PC-9 (cell line): ENCODE results near the gene ERCC6L2. TPM values are rescaled to one million over a fixed set of nuclear protein-coding genes. Genes with fewer than 3 reads are reported as not detected.

Experiments
- BruUV-seq: library from RNA; stranded (reverse); fragments of 400-500 nt; replicated peaks from 2 replicates; lab custom pipeline; 2021; lab: Mats Ljungman, UMichigan
- CTCF ChIA-PET: fragments of 300-600 bp; sonication (Branson Sonifier 250); formaldehyde crosslinking; loops from one replicate; lab custom pipeline; 2022; ENCODE audit warnings: antibody characterized with exemption; lab: Charles Lee
- POLR2A ChIA-PET: fragments of 300-600 bp; sonication (Branson Sonifier 250); formaldehyde crosslinking; loops from one replicate; lab custom pipeline; 2022; ENCODE audit warnings: antibody characterized with exemption; ENCODE audit not compliant: unreplicated experiment; lab: Charles Lee
- DNase-seq, 2 experiments: peaks; one replicate each; pipeline versions ENCODE4 v3.0.0 to v3.0.0-alpha.2; 2015 to 2022; ENCODE audit warnings: mixed read lengths in 1 of 2
- H2AFZ ChIP-seq: fragments of 200-600 bp; sonication (generic); 2 replicates; pipeline ENCODE4 v1.8.1; 2017; ENCODE audit warnings: antibody characterized with exemption
- H3F3A ChIP-seq: fragments of 200-600 bp; sonication (generic); 2 replicates; pipeline ENCODE4 v1.8.1; 2017; ENCODE audit warnings: antibody characterized with exemption, mild to moderate bottlenecking, low read depth; ENCODE audit not compliant: insufficient read depth
- H3K27ac ChIP-seq: fragments of 200-600 bp; sonication (generic); 2 replicates; pipeline ENCODE4 v1.6.1; 2016; ENCODE audit warnings: mixed run types
- H3K27me3 ChIP-seq: fragments of 200-600 bp; sonication (generic); 2 replicates; pipeline ENCODE4 v1.6.1; 2016; ENCODE audit warnings: low read depth, mixed run types; ENCODE audit not compliant: insufficient read depth
- H3K36me3 ChIP-seq: fragments of 200-600 bp; sonication (generic); 2 replicates; pipeline ENCODE4 v1.6.1; 2016; ENCODE audit warnings: low read depth, mixed run types
- H3K4me1 ChIP-seq: fragments of 200-600 bp; sonication (generic); replicated peaks from 2 replicates; pipeline ENCODE4 v1.6.1; 2016; ENCODE audit warnings: mixed run types; ENCODE audit not compliant: insufficient read depth
- H3K4me2 ChIP-seq: fragments of 200-600 bp; sonication (generic); 2 replicates; pipeline ENCODE4 v1.6.1; 2017; ENCODE audit warnings: mixed run types
- H3K4me3 ChIP-seq: fragments of 200-600 bp; sonication (generic); 2 replicates; pipeline ENCODE4 v1.6.1; 2016; ENCODE audit warnings: mixed run types
- H3K79me2 ChIP-seq: fragments of 200-600 bp; sonication (generic); 2 replicates; pipeline ENCODE4 v1.6.1; 2017; ENCODE audit warnings: low read depth, mixed run types
- H3K9me2 ChIP-seq: fragments of 200-600 bp; sonication (generic); 2 replicates; pipeline ENCODE4 v1.8.1; 2017; ENCODE audit warnings: mild to moderate bottlenecking; ENCODE audit not compliant: insufficient read depth
- H3K9me3 ChIP-seq: fragments of 200-600 bp; sonication (generic); 2 replicates; pipeline ENCODE4 v1.8.1; 2016; ENCODE audit warnings: low read depth; ENCODE audit not compliant: insufficient read depth
- H4K20me1 ChIP-seq: fragments of 200-600 bp; sonication (generic); 2 replicates; pipeline ENCODE4 v1.8.1; 2017; ENCODE audit not compliant: insufficient read depth
- CTCF ChIP-seq: fragments of 200-600 bp; sonication (generic); conservative IDR thresholded peaks from 2 replicates; pipeline ENCODE4 v1.6.1; 2017; ENCODE audit warnings: mixed run types, antibody characterized with exemption, mild to moderate bottlenecking, moderate library complexity
- EZH2 ChIP-seq: fragments of 200-600 bp; sonication (generic); IDR thresholded peaks from 2 replicates; pipeline ENCODE4 v1.8.0; 2017; ENCODE audit warnings: antibody characterized with exemption, low read depth
- intact Hi-C: fragments of 100-400 bp; cut with micrococcal nuclease; formaldehyde crosslinking; loops from one replicate; pipeline ENCODE4 v1.10.0; 2022; ENCODE audit not compliant: unreplicated experiment
- total RNA-seq: library from RNA; stranded (reverse); gene quantifications from 2 replicates; pipeline ENCODE4 v1.2.3, GENCODE V29; 2021

The ERCC6L2 gene
- total RNA-seq, 1 experiment from 2014 or later: 41.4 TPM

- H3K36me3 ChIP-seq: no peaks in the 10 kb centered on the region
- H3K4me2 ChIP-seq: no peak overlapping the region
- H3K27me3 ChIP-seq: no peaks in the 10 kb centered on the region
- CTCF ChIA-PET: interaction anchor here (0.6 kb wide), 1 partner anchor 132 kb away, joined by 6 read pairs; no protein-coding TSS in a partner anchor
- no peaks in the 10 kb centered on the region for H4K20me1 ChIP-seq
- no peaks in the 10 kb centered on the region for H3K4me1 ChIP-seq
- POLR2A ChIA-PET: interaction anchor here (0.6 kb wide), 1 partner anchor 98 kb away, joined by 9 read pairs; no protein-coding TSS in a partner anchor
- intact Hi-C loops: loop anchor here (1.0 kb wide), 1 partner anchor 47 kb away; no protein-coding TSS in a partner anchor
- H3K9me2 ChIP-seq: no peaks in the 10 kb centered on the region
- no TSS peak for BruUV-seq
- no peak overlapping the region for H3K27ac ChIP-seq
- H2AFZ ChIP-seq: no peak overlapping the region
- DNase-seq: no peak
- no peaks in the 10 kb centered on the region for H3K79me2 ChIP-seq
- no peak overlapping the region for H3K4me3 ChIP-seq
- TF ChIP-seq CTCF (no peak), EZH2 (no peak)
- H3K9me3 ChIP-seq: no peaks in the 10 kb centered on the region
- H3F3A ChIP-seq: no peaks in the 10 kb centered on the region
Measured at GRCh38 chr9:95840074-95840473, 35.4 kb upstream of the ERCC6L2 start.

- no peaks in the 10 kb centered on the region for H3K27me3 ChIP-seq
- H3K4me1 ChIP-seq: no peaks in the 10 kb centered on the region
- H3K9me2 ChIP-seq: no peaks in the 10 kb centered on the region
- no peak overlapping the region for H3K4me3 ChIP-seq
- H3K4me2 ChIP-seq: no peak overlapping the region
- H2AFZ ChIP-seq: no peak overlapping the region
- no peaks in the 10 kb centered on the region for H4K20me1 ChIP-seq
- no peak for TF ChIP-seq EZH2
- intact Hi-C loops: no loop called here
- H3K9me3 ChIP-seq: no peaks in the 10 kb centered on the region
- H3K27ac ChIP-seq: no peak overlapping the region
- ChIA-PET POLR2A (no interaction called here), CTCF (no interaction called here)
- no peaks in the 10 kb centered on the region for H3F3A ChIP-seq
- H3K79me2 ChIP-seq: no peaks in the 10 kb centered on the region
- H3K36me3 ChIP-seq: no peaks in the 10 kb centered on the region
- no TSS peak for BruUV-seq
- DNase-seq: no peak
Measured at GRCh38 chr9:95841377-95841776, 34.1 kb upstream of the ERCC6L2 start.

GRCh38 chr9:95845751-95846150, 29.7 kb upstream of the ERCC6L2 start:
- no peak for TF ChIP-seq CTCF
- TF ChIP-seq EZH2: no peak
- DNase-seq: no peak
- H3F3A ChIP-seq: no peaks in the 10 kb centered on the region
- ChIA-PET POLR2A (no interaction called here), CTCF (no interaction called here)
- no TSS peak for BruUV-seq
- H3K79me2 ChIP-seq: no peaks in the 10 kb centered on the region
- no peak overlapping the region for H3K4me3 ChIP-seq
- intact Hi-C loops: no loop called here
- no peak overlapping the region for H3K4me2 ChIP-seq
- H2AFZ ChIP-seq: no peak overlapping the region
- no peaks in the 10 kb centered on the region for H3K36me3 ChIP-seq
- no peak overlapping the region for H3K27ac ChIP-seq
- H3K27me3 ChIP-seq: no peaks in the 10 kb centered on the region
- no peaks in the 10 kb centered on the region for H3K9me2 ChIP-seq
- no peaks in the 10 kb centered on the region for H3K9me3 ChIP-seq
- no peaks in the 10 kb centered on the region for H3K4me1 ChIP-seq
- H4K20me1 ChIP-seq: no peaks in the 10 kb centered on the region

GRCh38 chr9:95848764-95849163, 26.7 kb upstream of the ERCC6L2 start:
- ChIA-PET CTCF (no interaction called here), POLR2A (no interaction called here)
- no peaks in the 10 kb centered on the region for H3K36me3 ChIP-seq
- no peak overlapping the region for H3K4me3 ChIP-seq
- H3K27me3 ChIP-seq: no peaks in the 10 kb centered on the region
- no peaks in the 10 kb centered on the region for H3K9me2 ChIP-seq
- H3F3A ChIP-seq: peaks cover 7% of the 10 kb centered on the region; the same call in 1 of the 2 replicates
- H3K4me2 ChIP-seq: no peak overlapping the region
- H3K4me1 ChIP-seq: peaks cover 15% of the 10 kb centered on the region
- H3K79me2 ChIP-seq: no peaks in the 10 kb centered on the region
- H3K27ac ChIP-seq: no peak overlapping the region
- no peaks in the 10 kb centered on the region for H4K20me1 ChIP-seq
- no peak overlapping the region for H2AFZ ChIP-seq
- BruUV-seq: no TSS peak
- TF ChIP-seq CTCF: no peak
- no peak for TF ChIP-seq EZH2
- H3K9me3 ChIP-seq: no peaks in the 10 kb centered on the region
- DNase-seq: no peak
- intact Hi-C loops: no loop called here
